Epithelial cell of esophagus (primary cell): Measurements from ENCODE around the gene FAM181A.

Source experiments
- DNase-seq: peaks from one replicate; pipeline ENCODE4 v3.0.0; 2010; ENCODE audit warnings: low read depth
- H3K4me3 ChIP-seq: 2 replicates; pipeline ENCODE4 v1.5.1; 2011; ENCODE audit warnings: mild to moderate bottlenecking, low read length, control low read depth
- TF ChIP-seq, protein P1 (sequence below): IDR thresholded peaks from 2 replicates; pipeline ENCODE4 v1.5.1; 2011; ENCODE audit warnings: low read depth, mild to moderate bottlenecking, low read length, control low read depth, inconsistent platforms; ENCODE audit not compliant: insufficient read depth; ENCODE audit errors: missing control alignments

Gene FAM181A

DNA sequence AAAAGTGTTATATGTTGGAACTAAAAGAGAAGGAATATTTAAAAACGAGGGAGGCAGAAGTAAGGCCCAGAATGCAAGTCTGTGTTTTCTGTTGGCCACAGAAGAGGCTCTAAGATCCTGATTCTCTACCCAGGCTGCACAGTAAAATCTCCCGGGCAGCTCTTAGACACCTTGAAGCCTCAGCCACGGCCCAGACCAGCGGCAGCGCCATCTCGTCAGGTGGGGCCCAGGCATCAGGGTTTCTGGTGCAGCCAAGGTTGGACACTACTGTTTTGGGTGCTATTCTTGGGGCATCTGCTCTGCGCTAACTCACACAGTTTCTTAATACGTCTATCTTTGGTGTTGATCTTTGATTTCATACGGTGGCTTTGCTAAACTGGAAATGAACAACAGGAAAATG is 16.8 kb downstream of the FAM181A start:
- no peak for DNase-seq
- TF ChIP-seq, protein P1, sequence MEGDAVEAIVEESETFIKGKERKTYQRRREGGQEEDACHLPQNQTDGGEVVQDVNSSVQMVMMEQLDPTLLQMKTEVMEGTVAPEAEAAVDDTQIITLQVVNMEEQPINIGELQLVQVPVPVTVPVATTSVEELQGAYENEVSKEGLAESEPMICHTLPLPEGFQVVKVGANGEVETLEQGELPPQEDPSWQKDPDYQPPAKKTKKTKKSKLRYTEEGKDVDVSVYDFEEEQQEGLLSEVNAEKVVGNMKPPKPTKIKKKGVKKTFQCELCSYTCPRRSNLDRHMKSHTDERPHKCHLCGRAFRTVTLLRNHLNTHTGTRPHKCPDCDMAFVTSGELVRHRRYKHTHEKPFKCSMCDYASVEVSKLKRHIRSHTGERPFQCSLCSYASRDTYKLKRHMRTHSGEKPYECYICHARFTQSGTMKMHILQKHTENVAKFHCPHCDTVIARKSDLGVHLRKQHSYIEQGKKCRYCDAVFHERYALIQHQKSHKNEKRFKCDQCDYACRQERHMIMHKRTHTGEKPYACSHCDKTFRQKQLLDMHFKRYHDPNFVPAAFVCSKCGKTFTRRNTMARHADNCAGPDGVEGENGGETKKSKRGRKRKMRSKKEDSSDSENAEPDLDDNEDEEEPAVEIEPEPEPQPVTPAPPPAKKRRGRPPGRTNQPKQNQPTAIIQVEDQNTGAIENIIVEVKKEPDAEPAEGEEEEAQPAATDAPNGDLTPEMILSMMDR, result no peak
- H3K4me3 ChIP-seq, result no peak overlapping the region

DNA sequence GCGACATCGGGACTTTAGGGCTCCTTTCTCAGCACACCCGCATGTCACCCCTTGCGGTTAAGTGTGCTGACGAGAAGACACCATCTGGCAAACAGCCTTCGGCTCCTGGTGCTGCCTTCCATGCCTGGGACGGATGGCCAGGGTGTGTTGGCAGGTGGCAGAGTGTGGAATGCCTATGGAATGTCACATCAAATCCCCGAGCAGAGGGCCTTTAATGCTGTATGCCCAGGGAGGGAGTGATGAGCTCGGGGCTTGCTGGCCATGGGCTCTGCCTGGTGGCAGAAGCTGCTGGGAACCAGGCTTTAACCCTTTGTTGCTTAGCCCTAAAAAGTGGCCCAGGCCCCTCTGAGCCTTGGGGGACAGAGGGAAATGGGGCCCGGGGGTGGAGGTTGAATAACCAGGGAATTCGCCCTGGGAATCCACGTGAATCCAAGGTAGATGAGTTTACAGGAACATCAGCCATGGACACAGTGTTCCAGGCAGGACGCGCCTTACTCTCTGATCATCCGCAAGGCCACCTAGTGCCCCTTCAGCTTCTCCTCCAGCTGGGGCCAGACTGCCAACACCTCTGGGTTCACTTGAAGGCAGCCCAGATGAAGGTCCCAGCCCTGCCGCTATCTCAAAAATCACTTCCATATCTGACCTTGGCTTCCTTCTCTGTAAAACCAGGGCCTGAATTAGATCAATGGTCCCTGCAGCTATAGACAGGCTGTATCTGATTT is 17.4 kb downstream of the FAM181A start:
- DNase-seq, result no peak
- H3K4me3 ChIP-seq, result no peak overlapping the region
- TF ChIP-seq, protein P1, result no peak

DNA sequence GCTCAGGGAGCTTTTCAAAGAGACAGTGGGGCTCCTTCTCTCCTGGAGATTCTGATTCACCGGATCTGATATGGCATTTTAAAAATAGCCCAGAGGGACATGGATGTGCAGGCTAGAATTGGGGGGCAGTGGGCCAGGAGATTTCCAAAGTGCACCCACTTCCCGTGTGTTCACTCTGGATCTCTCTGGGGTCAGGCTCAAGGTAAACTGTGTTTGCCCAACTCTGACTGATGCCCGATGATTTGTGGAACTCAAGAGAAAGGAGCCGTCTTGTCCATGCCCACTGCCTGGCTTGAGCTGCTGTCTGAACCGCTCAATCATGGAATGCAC is 17.9 kb downstream of the FAM181A start:
- TF ChIP-seq, protein P1, result no peak
- no peak overlapping the region for H3K4me3 ChIP-seq
- no peak for DNase-seq

DNA sequence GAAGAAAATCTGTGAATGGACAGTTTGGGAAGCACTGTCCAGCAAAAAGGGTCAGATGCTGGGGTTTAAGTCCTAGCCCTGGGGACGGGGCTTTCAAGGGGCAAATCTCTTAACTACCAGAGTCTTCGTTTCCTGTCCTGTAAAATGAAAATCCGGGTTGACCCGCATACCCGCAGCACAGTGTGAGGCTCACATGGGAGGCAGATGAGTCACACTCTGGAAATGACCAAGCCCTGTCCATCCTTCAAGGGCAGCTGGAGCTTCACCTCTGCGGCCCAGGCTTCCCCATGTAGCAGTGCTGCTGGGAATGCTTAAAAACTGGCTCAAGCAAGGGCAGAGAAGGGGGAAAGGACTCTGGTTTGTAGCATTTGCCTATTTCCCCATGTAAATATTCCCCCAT is 19.0 kb downstream of the FAM181A start:
- H3K4me3 ChIP-seq, result no peak overlapping the region
- TF ChIP-seq, protein P1, result no peak
- DNase-seq, result no peak

DNA sequence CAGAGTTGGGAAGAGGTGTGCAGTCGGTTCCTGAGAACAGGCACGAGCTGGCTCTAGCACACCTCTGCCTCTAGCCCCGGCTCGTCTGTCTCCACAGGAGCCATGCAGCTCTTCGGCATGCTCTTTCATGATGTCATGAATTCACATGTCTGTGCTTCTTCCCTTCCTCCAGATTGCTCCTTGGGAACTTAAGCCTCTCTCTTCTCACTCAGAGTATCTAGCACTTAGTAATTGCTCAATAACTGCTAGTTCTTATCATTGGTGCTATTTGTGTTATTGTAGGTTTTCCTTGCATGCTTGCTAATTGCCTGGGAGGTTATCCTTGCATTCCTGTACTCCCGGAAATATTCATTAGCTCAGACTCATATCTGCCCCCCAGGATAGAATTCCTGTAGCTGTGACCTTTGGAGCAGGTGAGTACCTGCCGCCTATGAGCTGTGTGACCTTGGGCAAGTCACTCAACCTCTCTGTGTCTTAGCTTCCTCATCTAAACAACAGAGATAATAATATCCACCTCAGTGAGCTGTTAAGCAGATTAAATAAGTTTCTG is 19.5 kb downstream of the FAM181A start:
- TF ChIP-seq, protein P1, result no peak
- no peak overlapping the region for H3K4me3 ChIP-seq
- peak; percentile 90 for DNase-seq

DNA sequence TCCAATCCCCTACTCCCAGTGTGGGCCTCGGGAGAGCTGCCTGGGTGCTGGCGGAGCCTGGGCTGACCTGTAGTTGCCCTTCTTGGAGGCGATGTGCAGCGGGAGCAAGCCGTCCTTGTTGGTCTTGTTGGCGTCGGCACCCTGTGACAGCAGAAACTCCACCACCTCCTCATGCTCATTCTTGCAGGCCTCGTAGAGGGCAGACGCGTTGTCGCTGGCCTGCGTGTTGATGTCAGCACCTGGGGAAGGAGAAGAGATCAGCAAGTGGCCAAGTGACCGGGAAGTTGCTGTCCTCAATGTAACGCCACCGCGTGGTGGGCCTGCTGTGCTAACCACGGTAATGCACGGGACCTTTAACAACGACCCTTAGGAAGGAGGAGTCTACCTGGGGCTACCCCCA is 20.1 kb downstream of the FAM181A start:
- H3K4me3 ChIP-seq, result no peak overlapping the region
- DNase-seq, result no peak
- TF ChIP-seq, protein P1, result no peak
